ENCODE results near the gene MICAL2.

The MICAL2 gene

DNA sequence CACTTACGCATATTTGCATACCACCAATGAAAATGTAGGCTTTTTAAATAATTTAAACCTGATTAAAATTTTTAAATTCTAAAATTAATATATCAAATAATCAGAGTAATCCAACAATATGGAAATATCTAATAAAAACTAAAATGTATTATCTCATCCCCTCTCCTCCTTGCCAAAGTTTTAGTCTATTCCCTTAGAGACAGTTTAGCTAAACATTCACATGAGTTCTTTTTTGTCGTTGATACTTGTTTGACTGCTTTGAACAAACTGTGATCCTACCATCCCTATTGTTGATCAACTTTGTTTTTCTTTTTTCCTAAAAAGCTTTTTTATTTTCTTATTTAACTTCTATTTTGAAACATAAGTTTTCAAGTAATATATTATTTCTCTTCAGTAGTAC, 185.6 kb downstream of the MICAL2 start:
- TF ChIP-seq EZH2 (IDR thresholded peaks at IDR 0.05) (no peak), POLR2AphosphoS5 (IDR thresholded peaks at IDR 0.05; ENCODE audit: borderline replicate concordance, low read depth, low read length) (no peak), FOXP2 (optimal IDR thresholded peaks at IDR 0.05; ENCODE audit: control extremely low read depth, extremely low read length, insufficient read depth) (no peak)
- DNase-seq (ENCODE audit: low read depth, low spot score) = no peak
- Histone ChIP-seq H3K9me3 (ENCODE audit: low read depth, low read length) (no peaks in the 10 kb centered on the region), H3K27ac (no peak overlapping the region), H3K36me3 (ENCODE audit: insufficient read depth, low read length) (no peaks in the 10 kb centered on the region), H3K4me3 (no peak overlapping the region), H3K9ac (ENCODE audit: insufficient read length) (no peak overlapping the region)

DNA sequence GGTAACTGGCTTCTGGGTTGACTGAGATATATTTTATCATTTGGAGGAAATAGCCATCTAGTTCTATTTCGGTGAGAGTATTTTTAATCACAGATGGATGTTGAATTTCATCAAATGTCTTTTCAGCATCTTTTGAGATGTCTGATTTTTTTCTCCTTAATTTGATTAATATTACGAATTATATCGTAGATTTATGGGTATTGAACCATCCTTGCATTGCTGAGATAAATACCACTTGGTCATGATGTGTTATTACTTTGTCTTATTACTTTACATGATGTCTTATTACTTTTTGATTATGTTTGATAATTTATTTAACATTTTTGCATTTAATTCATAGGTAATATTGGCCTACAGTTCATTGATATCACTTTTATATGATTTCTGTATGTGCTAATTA, 188.2 kb downstream of the MICAL2 start:
- Histone ChIP-seq H3K36me3 (ENCODE audit: insufficient read depth, low read length) (no peaks in the 10 kb centered on the region), H3K4me3 (no peak overlapping the region), H3K9ac (ENCODE audit: insufficient read length) (no peak overlapping the region), H3K27ac (no peak overlapping the region), H3K9me3 (ENCODE audit: low read depth, low read length) (no peaks in the 10 kb centered on the region)
- no peak for DNase-seq (ENCODE audit: low read depth, low spot score)
- TF ChIP-seq POLR2AphosphoS5 (IDR thresholded peaks at IDR 0.05; ENCODE audit: borderline replicate concordance, low read depth, low read length) = no peak
- TF ChIP-seq EZH2 (IDR thresholded peaks at IDR 0.05) = no peak
- no peak for TF ChIP-seq FOXP2 (optimal IDR thresholded peaks at IDR 0.05; ENCODE audit: control extremely low read depth, extremely low read length, insufficient read depth)

- no peak overlapping the region for H3K4me3 ChIP-seq
- no peaks in the 10 kb centered on the region for H3K36me3 ChIP-seq (ENCODE audit: insufficient read depth, low read length)
- H3K27ac ChIP-seq = no peak overlapping the region
- H3K9me3 ChIP-seq (ENCODE audit: low read depth, low read length) = no peaks in the 10 kb centered on the region
- TF ChIP-seq POLR2AphosphoS5 (IDR thresholded peaks at IDR 0.05; ENCODE audit: borderline replicate concordance, low read depth, low read length) = no peak
- no peak for TF ChIP-seq FOXP2 (optimal IDR thresholded peaks at IDR 0.05; ENCODE audit: control extremely low read depth, extremely low read length, insufficient read depth)
- TF ChIP-seq EZH2 (IDR thresholded peaks at IDR 0.05) = no peak
- H3K9ac ChIP-seq (ENCODE audit: insufficient read length) = no peak overlapping the region
- DNase-seq (ENCODE audit: low read depth, low spot score) = no peak
Observed at GRCh38 chr11:12301379-12301778, 191.0 kb downstream of the MICAL2 start.

DNA sequence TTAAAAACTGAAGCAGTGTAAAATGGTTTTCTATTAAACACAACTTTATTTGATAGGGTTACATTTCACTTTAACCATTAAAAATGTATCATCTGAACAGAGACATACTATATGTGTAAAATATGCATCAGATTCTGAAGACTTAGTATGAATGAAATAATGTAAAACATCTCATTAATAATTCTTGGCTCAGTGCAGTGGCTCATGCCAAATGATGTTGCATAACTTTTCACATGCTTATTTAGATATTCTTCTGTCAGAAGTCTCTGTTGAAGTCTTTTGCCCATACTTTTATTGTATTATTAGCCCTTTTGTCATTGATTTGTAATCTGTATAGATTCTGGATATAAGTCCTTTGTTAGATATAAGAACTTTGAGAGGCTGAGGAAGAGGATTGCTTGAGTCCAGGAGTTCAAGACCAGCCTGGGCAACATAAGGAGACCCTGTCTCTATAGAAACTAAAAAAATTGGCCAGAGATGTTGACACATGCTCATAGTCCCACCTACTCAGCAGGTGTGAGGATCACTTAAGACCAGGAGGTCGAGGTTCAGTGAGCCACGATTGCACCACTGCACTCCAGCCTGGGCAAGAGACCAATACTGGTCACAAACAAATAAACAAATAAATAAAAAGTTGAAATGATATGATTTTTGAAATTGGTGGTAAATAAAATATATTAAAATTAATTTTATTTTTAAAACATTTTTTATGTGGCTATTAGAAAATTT, 193.2 kb downstream of the MICAL2 start:
- no peaks in the 10 kb centered on the region for H3K36me3 ChIP-seq (ENCODE audit: insufficient read depth, low read length)

DNA sequence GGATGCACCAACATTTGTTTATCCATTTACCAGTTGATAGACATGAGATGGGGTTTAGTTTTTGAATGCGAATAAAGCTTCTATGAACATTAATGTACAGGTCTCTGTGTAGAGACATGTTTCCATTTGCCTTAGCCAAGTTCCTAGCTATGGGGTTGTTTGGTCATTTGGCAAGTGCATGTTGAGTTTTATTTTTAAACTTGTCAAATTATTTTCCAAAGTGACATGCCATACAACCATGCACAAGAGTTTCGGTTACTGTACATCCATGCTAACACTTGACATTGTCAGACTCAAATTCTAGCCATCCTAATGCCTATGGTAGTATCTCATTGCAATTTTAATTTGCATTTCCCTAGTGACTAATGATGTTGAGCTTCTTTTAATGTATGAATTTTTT, 196.4 kb downstream of the MICAL2 start:
- Histone ChIP-seq H3K36me3 (ENCODE audit: insufficient read depth, low read length) (no peaks in the 10 kb centered on the region), H3K9me3 (ENCODE audit: low read depth, low read length) (no peaks in the 10 kb centered on the region; the same call in 1 of the 2 replicates), H3K4me3 (no peak overlapping the region), H3K9ac (ENCODE audit: insufficient read length) (no peak overlapping the region), H3K27ac (no peak overlapping the region)
- DNase-seq (ENCODE audit: low read depth, low spot score) = no peak
- no peak for TF ChIP-seq FOXP2 (optimal IDR thresholded peaks at IDR 0.05; ENCODE audit: control extremely low read depth, extremely low read length, insufficient read depth)
- no peak for TF ChIP-seq EZH2 (IDR thresholded peaks at IDR 0.05)
- TF ChIP-seq POLR2AphosphoS5 (IDR thresholded peaks at IDR 0.05; ENCODE audit: borderline replicate concordance, low read depth, low read length) = no peak

More for the DNA sequence above, 193.2 kb downstream of the MICAL2 start:
- Histone ChIP-seq H3K9me3 (ENCODE audit: low read depth, low read length) (no peaks in the 10 kb centered on the region), H3K4me3 (no peak overlapping the region), H3K9ac (ENCODE audit: insufficient read length) (no peak overlapping the region), H3K27ac (no peak overlapping the region)
- no peak for DNase-seq (ENCODE audit: low read depth, low spot score)
- TF ChIP-seq FOXP2 (optimal IDR thresholded peaks at IDR 0.05; ENCODE audit: control extremely low read depth, extremely low read length, insufficient read depth) (no peak), EZH2 (IDR thresholded peaks at IDR 0.05) (no peak), POLR2AphosphoS5 (IDR thresholded peaks at IDR 0.05; ENCODE audit: borderline replicate concordance, low read depth, low read length) (no peak)

DNA sequence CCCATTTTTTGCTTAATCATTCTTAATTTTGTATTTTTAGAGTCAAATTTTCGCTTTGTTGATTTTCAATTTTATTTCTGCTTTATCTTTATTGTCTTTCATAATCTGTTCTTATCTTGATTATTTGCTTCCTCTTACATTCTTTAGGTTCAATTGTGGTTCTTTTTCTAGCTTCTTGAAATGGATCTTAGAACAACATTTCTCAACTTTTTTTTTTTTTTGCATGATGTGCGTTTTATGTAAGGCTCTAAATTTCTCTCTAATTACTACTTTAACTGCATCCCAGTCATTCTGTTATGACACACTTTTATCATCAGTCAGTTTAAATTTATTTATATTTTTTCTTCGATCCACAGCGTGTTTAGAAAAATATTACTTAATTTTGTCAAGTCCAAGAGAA, 201.7 kb downstream of the MICAL2 start:
- Histone ChIP-seq H3K4me3 (no peak overlapping the region), H3K27ac (no peak overlapping the region), H3K9ac (ENCODE audit: insufficient read length) (no peak overlapping the region), H3K9me3 (ENCODE audit: low read depth, low read length) (peaks cover 15% of the 10 kb centered on the region; the same call in 1 of the 2 replicates), H3K36me3 (ENCODE audit: insufficient read depth, low read length) (no peaks in the 10 kb centered on the region)
- TF ChIP-seq POLR2AphosphoS5 (IDR thresholded peaks at IDR 0.05; ENCODE audit: borderline replicate concordance, low read depth, low read length) (no peak), EZH2 (IDR thresholded peaks at IDR 0.05) (no peak), FOXP2 (optimal IDR thresholded peaks at IDR 0.05; ENCODE audit: control extremely low read depth, extremely low read length, insufficient read depth) (no peak)
- no peak for DNase-seq (ENCODE audit: low read depth, low spot score)
